Heart left ventricle (tissue), 16 donors: ENCODE measurements around the gene ARMH3. TPM values are rescaled to one million over a fixed set of nuclear protein-coding genes. Genes with fewer than 3 reads are reported as not detected.

Experiments
- ATAC-seq, 4 donors: fragments of 200-7000 bp; cut with Tn5 transposase; one replicate each; pipeline ENCODE4 v1.9.1; 2020 to 2022; ENCODE audit warnings: moderate library complexity in 4 of 4, mild to moderate bottlenecking in 3 of 4, moderate number of reproducible peaks in 1 of 4
- DNase-seq, 5 donors: peaks; one replicate each; pipeline ENCODE4 v3.0.0-alpha.2; 2020
- H3K27ac ChIP-seq, 12 donors: fragments of 200-600 bp; sonication (generic) in 4 of 12; one replicate each; pipeline versions ENCODE4 v1.5.0 to v1.8.0; 2016 to 2022; ENCODE audit warnings: mild to moderate bottlenecking in 2 of 12
- H3K27me3 ChIP-seq, 9 donors: fragments of 200-600 bp; sonication (generic) in 2 of 9; one replicate each; pipeline versions ENCODE4 v1.5.1 to v1.8.0; 2016 to 2022; ENCODE audit warnings: mild to moderate bottlenecking in 3 of 9
- H3K36me3 ChIP-seq, 9 donors: fragments of 200-600 bp; sonication (generic) in 2 of 9; one replicate each; pipeline versions ENCODE4 v1.5.0 to v1.8.0; 2018 to 2022; ENCODE audit warnings: mild to moderate bottlenecking in 2 of 9
- H3K4me1 ChIP-seq, 12 donors: fragments of 200-600 bp; sonication (generic) in 4 of 12; one replicate each; pipeline versions ENCODE4 v1.5.0 to v1.8.0; 2016 to 2022; ENCODE audit warnings: mild to moderate bottlenecking in 3 of 12
- H3K4me3 ChIP-seq, 12 donors: fragments of 200-600 bp; sonication (generic) in 4 of 12; one replicate each; pipeline versions ENCODE4 v1.5.0 to v1.8.0; 2017 to 2022; ENCODE audit warnings: mild to moderate bottlenecking in 9 of 12, moderate library complexity in 4 of 12
- H3K9me3 ChIP-seq, 12 donors: fragments of 200-600 bp; sonication (generic) in 4 of 12; one replicate each; pipeline versions ENCODE4 v1.5.0 to v1.8.0; 2016 to 2022; ENCODE audit warnings: mild to moderate bottlenecking in 1 of 12
- CTCF ChIP-seq, 12 donors: fragments of 200-600 bp; sonication (generic) in 4 of 12; IDR thresholded peaks; one replicate each; pipeline versions ENCODE4 v1.5.0 to v1.8.0; 2018 to 2022; ENCODE audit warnings: antibody characterized with exemption in 12 of 12, mild to moderate bottlenecking in 5 of 12
- POLR2A ChIP-seq, 2 donors: fragments of 450-650 bp; IDR thresholded peaks; one replicate each; pipeline ENCODE4 v1.6.1; 2017; ENCODE audit warnings: antibody characterized with exemption in 2 of 2, mild to moderate bottlenecking in 2 of 2, moderate library complexity in 2 of 2
- WGBS, 4 donors: extraction: QIAGEN DNeasy Blood & Tissue Kit in 2 of 4; methylation state at CpG; one replicate each; pipeline versions ENCODE4 v1.1.5 to v1.1.7; 2013 to 2018; 5-methylcytosine and 5-hydroxymethylcytosine counted together
- intact Hi-C, 10 donors: fragments of 100-400 bp; cut with DNase I; formaldehyde crosslinking; loops; one replicate each; pipeline versions ENCODE4 v1.11.1 to v1.14.2; 2022
- polyA plus RNA-seq, 2 donors: library from polyadenylated mRNA; stranded (reverse); fragments of 200-250 nt; gene quantifications; one replicate each; pipeline ENCODE4 v1.2.3, GENCODE V29; 2013
- total RNA-seq, 9 donors: library from RNA; depleted of rRNA in 2 of 9; stranded (reverse); fragments of >200 nt in 2 of 9; fragmentation: NEBNext Ultra II Directional in 3 of 9; extraction: Animal tissue kit (Norgen Biotek cat#: 25700) in 3 of 9; gene quantifications; one replicate each; pipeline versions ENCODE4 v1.1.0 to v1.2.4, GENCODE V29; 2016 to 2023
- donor health status: ischemic (EF 13 %, LVEDD 7.1; RV severe dilation, severe dysfunction).
- donor health status: healthy with polysubstance abuse.
- donor health status: DM: no; HTN: yes; CAD: no.
- donor health status: DM: no; HTN: no; CAD: no.
- donor health status: ischemic (EF 25% LVEDD 6.9; RV normal size, moderate dysfunction).
- donor health status: ischemic (EF 25% LVEDD 5.7; RV mildly dilated, moderate dysfunction).
- donor health status: healthy.
- donor health status: DM: yes; HTN: yes; CAD: no.
- donor health status: ischemic (EF 35%, LVEDD 5.7; RV mildly dilated, moderate dysfunction).
- donor health status: nonischemic (EF 11% LVEDD 7.7; RV severe dilation, severe dysfunction).
- donor health status: DM: yes; HTN: yes; CAD: no.
- donor health status: PGD.
- donor health status: ischemic (EF 29% LVEDD 5.4; RV normal size, mild dysfunction).
- donor health status: nonischemic (EF 23%, LVEDD 6.1; RV moderate dilation, normal function).

ARMH3 gene
- total and polyA plus RNA-seq, 11 donors, result 28.5 to 84.2 (median 43.9) TPM

DNA sequence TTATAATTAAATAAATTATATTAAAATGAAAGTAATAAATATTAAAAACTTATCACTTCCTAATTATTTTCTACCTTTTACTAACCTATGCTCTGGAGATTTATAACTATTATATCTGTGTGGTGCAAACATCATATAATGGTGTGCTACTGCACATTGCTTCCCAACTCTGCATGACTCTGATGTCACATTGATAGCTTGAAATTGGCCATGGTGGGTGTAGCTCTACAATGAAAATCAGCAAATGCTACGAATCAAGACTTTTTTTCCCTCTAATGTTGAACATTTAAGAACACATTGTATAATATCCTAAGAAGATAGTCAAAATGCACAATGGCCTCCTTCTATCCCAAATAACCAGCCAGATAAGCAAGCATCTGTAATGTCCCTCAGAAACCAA, 99.1 kb downstream of the ARMH3 start:
- H3K4me3 ChIP-seq, result no peak overlapping the region
- peaks cover 0 to 35% (median 7%) of the 10 kb centered on the region in 12 donors for H3K4me1 ChIP-seq
- 83 to 97% (median 92%) methylated on average over 1 of the region's 1 CpG for WGBS, 4 donors
- no peaks in the 10 kb centered on the region for H3K9me3 ChIP-seq
- TF ChIP-seq POLR2A (IDR thresholded peaks at IDR 0.05) (no peak), CTCF (IDR thresholded peaks at IDR 0.05) (no peak)
- no peak overlapping the region for H3K27ac ChIP-seq
- intact Hi-C loops, result no loop called here
- peaks cover 0 to 69% (median 36%) of the 10 kb centered on the region in 9 donors for H3K36me3 ChIP-seq
- no peak for DNase-seq
- no peak for ATAC-seq
- H3K27me3 ChIP-seq, result no peaks in the 10 kb centered on the region

- H3K36me3 ChIP-seq, result peaks cover 0 to 70% (median 38%) of the 10 kb centered on the region in 9 donors
- no peak overlapping the region for H3K27ac ChIP-seq
- DNase-seq (no peak), ATAC-seq (no peak)
- TF ChIP-seq CTCF (IDR thresholded peaks at IDR 0.05), result no peak
- no peak for TF ChIP-seq POLR2A (IDR thresholded peaks at IDR 0.05)
- no peaks in the 10 kb centered on the region for H3K27me3 ChIP-seq
- peaks cover 0 to 30% (median 5%) of the 10 kb centered on the region in 12 donors for H3K4me1 ChIP-seq
- no peak overlapping the region for H3K4me3 ChIP-seq
- peaks cover 0 to 4% (median 0%) of the 10 kb centered on the region in 12 donors for H3K9me3 ChIP-seq
- WGBS, 4 donors, result 88 to 97% (median 90%) methylated on average over 1 of the region's 1 CpG
- intact Hi-C loops, result no loop called here
Observed at GRCh38 chr10:101956117-101956516, 99.9 kb downstream of the ARMH3 start.

GRCh38 chr10:101952191-101952590, 103.8 kb downstream of the ARMH3 start:
- intact Hi-C loops, result no loop called here
- H3K27me3 ChIP-seq, result no peaks in the 10 kb centered on the region
- no peak for ATAC-seq
- TF ChIP-seq POLR2A (IDR thresholded peaks at IDR 0.05), result no peak
- TF ChIP-seq CTCF (IDR thresholded peaks at IDR 0.05), result no peak
- H3K4me3 ChIP-seq, result no peak overlapping the region
- peaks cover 0 to 66% (median 41%) of the 10 kb centered on the region in 9 donors for H3K36me3 ChIP-seq
- 91 to 97% (median 94%) methylated on average over 2 of the region's 2 CpGs for WGBS, 4 donors
- peaks cover 0 to 27% (median 14%) of the 10 kb centered on the region in 12 donors for H3K9me3 ChIP-seq
- peaks cover 0 to 3% (median 0%) of the 10 kb centered on the region in 12 donors for H3K4me1 ChIP-seq
- no peak overlapping the region for H3K27ac ChIP-seq
- DNase-seq, result no peak

- H3K27me3 ChIP-seq, result no peaks in the 10 kb centered on the region
- TF ChIP-seq CTCF (IDR thresholded peaks at IDR 0.05), result no peak
- no peak for TF ChIP-seq POLR2A (IDR thresholded peaks at IDR 0.05)
- intact Hi-C loops, result no loop called here
- H3K4me1 ChIP-seq, result no peaks in the 10 kb centered on the region
- no peak overlapping the region for H3K27ac ChIP-seq
- no peak overlapping the region for H3K4me3 ChIP-seq
- H3K36me3 ChIP-seq, result peaks cover 0 to 59% (median 30%) of the 10 kb centered on the region in 9 donors
- DNase-seq (no peak), ATAC-seq (no peak)
- H3K9me3 ChIP-seq, result peaks cover 0 to 27% (median 14%) of the 10 kb centered on the region in 12 donors
Observed at GRCh38 chr10:101950213-101950612, 105.8 kb downstream of the ARMH3 start.
